IMR-90 (cell line): ENCODE data around the gene PFDN5. TPM values are rescaled to one million over a fixed set of nuclear protein-coding genes. Genes with fewer than 3 reads are reported as not detected.

Source experiments
- ATAC-seq: fragments of 200-7000 bp; cut with Tn5 transposase; 2 replicates; pipeline ENCODE4 v1.9.1; 2020; ENCODE audit warnings: low read depth, mild to moderate bottlenecking, moderate library complexity
- BruUV-seq: library from RNA; stranded (reverse); fragments of 400-500 nt; replicated peaks from 2 replicates; lab custom pipeline; 2021; lab: Mats Ljungman, UMichigan
- CTCF ChIA-PET: fragments of 300-600 bp; formaldehyde crosslinking; extraction: SDS; loops from one replicate; lab custom pipeline; 2021; ENCODE audit warnings: antibody characterized with exemption; lab: Yijun Ruan, JAX
- POLR2A ChIA-PET: fragments of 300-600 bp; sonication (Branson Sonifier 250); formaldehyde crosslinking; loops from one replicate; lab custom pipeline; 2022; ENCODE audit warnings: antibody characterized with exemption; ENCODE audit not compliant: unreplicated experiment; lab: Charles Lee
- DNase-seq: peaks from one replicate; pipeline ENCODE4 v3.0.0; 2013
- H2AFZ ChIP-seq: replicated peaks from 2 replicates; pipeline ENCODE3; 2013; ENCODE audit warnings: low read length, mild to moderate bottlenecking; ENCODE audit not compliant: poor library complexity
- H2AK5ac ChIP-seq: 2 replicates; pipeline ENCODE4 v1.6.1; 2013; ENCODE audit warnings: low read depth, low read length, inconsistent platforms
- H2AK9ac ChIP-seq: replicated peaks from 2 replicates; pipeline ENCODE3; 2013; ENCODE audit warnings: mild to moderate bottlenecking, low read depth, low read length, moderate library complexity; ENCODE audit not compliant: poor library complexity
- H2BK120ac ChIP-seq: 2 replicates; pipeline ENCODE4 v1.6.1; 2013; ENCODE audit warnings: low read depth, low read length, inconsistent platforms
- H2BK15ac ChIP-seq: 3 replicates; pipeline ENCODE4 v1.6.1; 2013; ENCODE audit warnings: low read depth, low read length, inconsistent platforms
- H2BK20ac ChIP-seq: 2 replicates; pipeline ENCODE4 v1.6.1; 2013; ENCODE audit warnings: low read depth, mild to moderate bottlenecking, inconsistent platforms, low read length, moderate library complexity
- H2BK5ac ChIP-seq: 2 replicates; pipeline ENCODE4 v1.6.1; 2013; ENCODE audit warnings: mild to moderate bottlenecking, low read depth, low read length, inconsistent platforms; ENCODE audit not compliant: poor library complexity, severe bottlenecking
- H3K14ac ChIP-seq: replicated peaks from 2 replicates; pipeline ENCODE4 v1.6.1; 2013; ENCODE audit warnings: low read depth, low read length, inconsistent platforms
- H3K18ac ChIP-seq: 2 replicates; pipeline ENCODE4 v1.6.1; 2013; ENCODE audit warnings: low read depth, low read length, control low read depth
- H3K23ac ChIP-seq: 2 replicates; pipeline ENCODE4 v1.6.1; 2013; ENCODE audit warnings: low read depth, low read length, inconsistent platforms
- H3K27ac ChIP-seq: 2 replicates; pipeline ENCODE4 v1.5.1; 2013; ENCODE audit warnings: mild to moderate bottlenecking, control low read depth, low read length; ENCODE audit not compliant: insufficient read depth
- H3K27me3 ChIP-seq: 2 replicates; pipeline ENCODE4 v1.6.1; 2013; ENCODE audit warnings: low read length; ENCODE audit not compliant: control insufficient read depth, insufficient read depth
- H3K36me3 ChIP-seq: 2 replicates; pipeline ENCODE4 v1.6.1; 2013; ENCODE audit warnings: low read length, mixed read lengths; ENCODE audit not compliant: control insufficient read depth, insufficient read depth
- H3K4ac ChIP-seq: 2 replicates; pipeline ENCODE4 v1.6.1; 2013; ENCODE audit warnings: low read depth, low read length, inconsistent platforms
- H3K4me1 ChIP-seq: 2 replicates; pipeline ENCODE4 v1.6.1; 2013; ENCODE audit warnings: low read length, mixed read lengths; ENCODE audit not compliant: control insufficient read depth, insufficient read depth
- H3K4me2 ChIP-seq: 2 replicates; pipeline ENCODE4 v1.6.1; 2013; ENCODE audit warnings: low read depth, mild to moderate bottlenecking, control low read depth, low read length, moderate library complexity
- H3K4me3 ChIP-seq: 2 replicates; pipeline ENCODE4 v1.5.1; 2013; ENCODE audit warnings: low read depth, mild to moderate bottlenecking, control low read depth, low read length, moderate library complexity; ENCODE audit not compliant: insufficient read depth
- H3K56ac ChIP-seq: 2 replicates; pipeline ENCODE4 v1.6.1; 2013; ENCODE audit warnings: low read length, inconsistent platforms; ENCODE audit not compliant: insufficient read depth; ENCODE audit errors: extremely low read depth
- H3K79me1 ChIP-seq, 2 experiments: 2 replicates each; pipeline ENCODE4 v1.6.1; 2013; ENCODE audit warnings: low read length in 2 of 2, inconsistent platforms in 1 of 2, low read depth in 1 of 2
- H3K9ac ChIP-seq: 2 replicates; pipeline ENCODE4 v1.6.1; 2013; ENCODE audit warnings: low read depth, low read length, control low read depth
- H3K9me1 ChIP-seq: 2 replicates; pipeline ENCODE4 v1.6.1; 2013; ENCODE audit warnings: low read length, inconsistent platforms; ENCODE audit not compliant: insufficient read depth
- H3K9me3 ChIP-seq: 2 replicates; pipeline ENCODE4 v1.6.1; 2013; ENCODE audit warnings: low read length; ENCODE audit not compliant: control insufficient read depth, insufficient read depth
- H4K20me1 ChIP-seq: 2 replicates; pipeline ENCODE4 v1.6.1; 2013; ENCODE audit warnings: low read length, inconsistent platforms; ENCODE audit not compliant: insufficient read depth
- H4K5ac ChIP-seq: 2 replicates; pipeline ENCODE4 v1.6.1; 2013; ENCODE audit warnings: mild to moderate bottlenecking, low read depth, low read length, control low read depth
- H4K8ac ChIP-seq, 2 experiments: 2 replicates each; pipeline ENCODE4 v1.6.1; 2013; ENCODE audit warnings: low read depth in 2 of 2, low read length in 2 of 2, control low read depth in 1 of 2, inconsistent platforms in 1 of 2
- H4K91ac ChIP-seq: 2 replicates; pipeline ENCODE4 v1.6.1; 2013; ENCODE audit warnings: low read depth, low read length, inconsistent platforms; ENCODE audit not compliant: insufficient read depth
- BHLHE40 ChIP-seq: fragments of 150-350 bp; IDR thresholded peaks from 2 replicates; pipeline ENCODE4 v1.6.1; 2016; ENCODE audit warnings: mild to moderate bottlenecking, low read depth, low read length
- CEBPB ChIP-seq: IDR thresholded peaks from 2 replicates; pipeline ENCODE4 v1.6.1; 2012; ENCODE audit warnings: low read depth, low read length, improper control_type of control experiment
- CHD1 ChIP-seq: IDR thresholded peaks from 2 replicates; pipeline ENCODE4 v1.6.1; 2012; ENCODE audit warnings: low read depth, low read length, improper control_type of control experiment
- FOS ChIP-seq: fragments of 150-350 bp; IDR thresholded peaks from 2 replicates; pipeline ENCODE4 v1.6.1; 2016; ENCODE audit warnings: low read depth, low read length
- MAFK ChIP-seq: IDR thresholded peaks from 2 replicates; pipeline ENCODE4 v1.6.1; 2012; ENCODE audit warnings: low read depth, low read length, improper control_type of control experiment
- MAZ ChIP-seq: IDR thresholded peaks from 2 replicates; pipeline ENCODE4 v1.6.1; 2012; ENCODE audit warnings: low read depth, mild to moderate bottlenecking, low read length, improper control_type of control experiment, moderate library complexity, borderline replicate concordance
- MXI1 ChIP-seq: IDR thresholded peaks from 2 replicates; pipeline ENCODE4 v1.6.1; 2012; ENCODE audit warnings: low read depth, mild to moderate bottlenecking, low read length, moderate library complexity, borderline replicate concordance
- NFE2L2 ChIP-seq: fragments of 150-350 bp; IDR thresholded peaks from 2 replicates; pipeline ENCODE4 v1.6.1; 2016; ENCODE audit warnings: low read depth, mild to moderate bottlenecking, low read length
- POLR2A ChIP-seq: IDR thresholded peaks from 2 replicates; pipeline ENCODE4 v1.6.1; 2012; ENCODE audit warnings: mild to moderate bottlenecking, low read depth, low read length
- RAD21 ChIP-seq: IDR thresholded peaks from 2 replicates; pipeline ENCODE4 v1.6.1; 2012; ENCODE audit warnings: low read length, improper control_type of control experiment
- RFX5 ChIP-seq: IDR thresholded peaks from 2 replicates; pipeline ENCODE4 v1.8.0; 2012; ENCODE audit warnings: low read depth, mild to moderate bottlenecking, low read length, moderate library complexity
- WGBS, 2 experiments: methylation state at CpG; one replicate each; pipeline versions ENCODE4 v1.1.5 to v1.1.7; 2013; ENCODE audit warnings: missing lambda C conversion rate in 2 of 2; ENCODE audit not compliant: insufficient read length in 1 of 2; ENCODE audit errors: extremely low coverage in 2 of 2; 5-methylcytosine and 5-hydroxymethylcytosine counted together
- dilution Hi-C: fragments of 300-500 bp; cut with HindIII; formaldehyde crosslinking; loops from one replicate; pipeline ENCODE4 v1.14.3; 2018; ENCODE audit warnings: low sequenced_read_pairs; ENCODE audit not compliant: unreplicated experiment
- in situ Hi-C: fragments of 300-500 bp; cut with MboI; formaldehyde crosslinking; loops from 3 replicates; pipeline ENCODE4 v1.14.3; 2019; ENCODE audit warnings: low sequenced_read_pairs, inconsistent platforms, mixed read lengths
- intact Hi-C: fragments of 100-400 bp; cut with micrococcal nuclease; formaldehyde crosslinking; loops from 2 replicates; pipeline ENCODE4 v1.10.0; 2022
- polyA plus RNA-seq, 3 experiments: library from polyadenylated mRNA; depleted of rRNA; stranded (reverse); fragments of >200 nt; gene quantifications; 2 replicates each; pipeline ENCODE4 v1.2.3, GENCODE V29; 2012; ENCODE audit warnings: low replicate concordance in 1 of 3
- total RNA-seq: library from RNA; depleted of rRNA; stranded (reverse); fragments of >200 nt; gene quantifications from 2 replicates; pipeline ENCODE4 v1.2.3, GENCODE V29; 2012
- TF ChIP-seq, protein P1 (sequence below): fragments of 150-350 bp; IDR thresholded peaks from 2 replicates; pipeline ENCODE4 v1.6.1; 2016; ENCODE audit warnings: low read depth, mild to moderate bottlenecking, low read length, moderate library complexity, borderline replicate concordance
- TF ChIP-seq, protein P2 (sequence below): conservative IDR thresholded peaks from 2 replicates; pipeline ENCODE4 v1.5.1; 2012; ENCODE audit warnings: mild to moderate bottlenecking, low read depth, low read length, improper control_type of control experiment
- TF ChIP-seq, protein P3 (sequence below): fragments of 150-350 bp; IDR thresholded peaks from 2 replicates; pipeline ENCODE4 v1.6.1; 2017; ENCODE audit warnings: mild to moderate bottlenecking, antibody characterized with exemption, low read length, low read depth

PFDN5 gene
- total and polyA plus RNA-seq, 2 of the 4 experiments (the other 2 are of a cell fraction) = 1,011 to 1,338 TPM

DNA sequence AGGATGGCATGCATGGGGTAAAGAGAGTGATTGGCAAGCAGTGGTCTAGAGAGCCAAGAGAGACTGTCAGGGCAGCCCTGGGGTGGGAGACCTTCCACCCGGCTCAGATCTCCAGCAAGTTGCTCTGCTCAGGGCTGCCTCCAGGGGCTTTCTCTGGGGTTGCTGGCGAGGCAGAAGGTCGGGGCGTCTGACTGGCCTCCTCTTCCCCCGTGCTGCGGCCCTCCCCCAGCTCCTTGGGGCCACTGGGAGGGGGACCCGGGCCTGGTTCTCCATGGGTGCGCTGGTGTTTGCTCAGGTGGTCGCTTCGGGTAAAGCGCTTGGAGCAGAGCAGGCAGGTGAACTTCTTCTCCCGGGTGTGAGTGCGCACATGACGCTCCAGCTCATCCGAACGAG, 32.7 kb downstream of the PFDN5 start:
- Histone ChIP-seq H3K79me1 (peaks cover 0 to 6% of the 10 kb centered on the region in 2 experiments; a peak in 1 of 4 replicates), H3K4me2 (no peak overlapping the region), H3K27me3 (peaks cover 29% of the 10 kb centered on the region), H3K27ac (no peak overlapping the region), H4K20me1 (no peaks in the 10 kb centered on the region), H3K4me1 (peaks cover 5% of the 10 kb centered on the region; the same call in 1 of the 2 replicates), H2BK15ac (no peak overlapping the region), H2BK20ac (no peak overlapping the region), H3K4me3 (no peak overlapping the region), H2AK5ac (no peak overlapping the region), H3K4ac (no peak overlapping the region), H4K8ac (no peak overlapping the region), H3K9ac (no peak overlapping the region), H3K14ac (no peak overlapping the region), H2AK9ac (no peak overlapping the region), H4K5ac (no peak overlapping the region), H2BK5ac (no peak overlapping the region), H2AFZ (peak overlapping the region; percentile 29), H2BK120ac (no peak overlapping the region), H3K23ac (peak overlapping the region; percentile 27; the same call in 1 of the 2 replicates), H4K91ac (no peak overlapping the region), H3K36me3 (no peaks in the 10 kb centered on the region), H3K9me3 (no peaks in the 10 kb centered on the region), H3K9me1 (peaks cover 7% of the 10 kb centered on the region; the same call in 1 of the 2 replicates), H3K18ac (no peak overlapping the region), H3K56ac (no peak overlapping the region)
- dilution Hi-C loops (no loop called here), in situ Hi-C loops (loop anchor here (10.0 kb wide), 1 partner anchor 177 kb away; the partner anchor contains the start of genes NPFF and TARBP2), intact Hi-C loops (loop anchor here (10.0 kb wide), 1 partner anchor 113 kb away; no protein-coding TSS in a partner anchor)
- TF ChIP-seq MAFK = no peak
- TF ChIP-seq CEBPB = no peak
- TF ChIP-seq NFE2L2 = no peak
- TF ChIP-seq, protein P1, sequence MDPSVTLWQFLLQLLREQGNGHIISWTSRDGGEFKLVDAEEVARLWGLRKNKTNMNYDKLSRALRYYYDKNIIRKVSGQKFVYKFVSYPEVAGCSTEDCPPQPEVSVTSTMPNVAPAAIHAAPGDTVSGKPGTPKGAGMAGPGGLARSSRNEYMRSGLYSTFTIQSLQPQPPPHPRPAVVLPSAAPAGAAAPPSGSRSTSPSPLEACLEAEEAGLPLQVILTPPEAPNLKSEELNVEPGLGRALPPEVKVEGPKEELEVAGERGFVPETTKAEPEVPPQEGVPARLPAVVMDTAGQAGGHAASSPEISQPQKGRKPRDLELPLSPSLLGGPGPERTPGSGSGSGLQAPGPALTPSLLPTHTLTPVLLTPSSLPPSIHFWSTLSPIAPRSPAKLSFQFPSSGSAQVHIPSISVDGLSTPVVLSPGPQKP = no peak
- no peak for TF ChIP-seq MAZ
- no peak for TF ChIP-seq POLR2A
- no peak for TF ChIP-seq BHLHE40
- TF ChIP-seq, protein P2, sequence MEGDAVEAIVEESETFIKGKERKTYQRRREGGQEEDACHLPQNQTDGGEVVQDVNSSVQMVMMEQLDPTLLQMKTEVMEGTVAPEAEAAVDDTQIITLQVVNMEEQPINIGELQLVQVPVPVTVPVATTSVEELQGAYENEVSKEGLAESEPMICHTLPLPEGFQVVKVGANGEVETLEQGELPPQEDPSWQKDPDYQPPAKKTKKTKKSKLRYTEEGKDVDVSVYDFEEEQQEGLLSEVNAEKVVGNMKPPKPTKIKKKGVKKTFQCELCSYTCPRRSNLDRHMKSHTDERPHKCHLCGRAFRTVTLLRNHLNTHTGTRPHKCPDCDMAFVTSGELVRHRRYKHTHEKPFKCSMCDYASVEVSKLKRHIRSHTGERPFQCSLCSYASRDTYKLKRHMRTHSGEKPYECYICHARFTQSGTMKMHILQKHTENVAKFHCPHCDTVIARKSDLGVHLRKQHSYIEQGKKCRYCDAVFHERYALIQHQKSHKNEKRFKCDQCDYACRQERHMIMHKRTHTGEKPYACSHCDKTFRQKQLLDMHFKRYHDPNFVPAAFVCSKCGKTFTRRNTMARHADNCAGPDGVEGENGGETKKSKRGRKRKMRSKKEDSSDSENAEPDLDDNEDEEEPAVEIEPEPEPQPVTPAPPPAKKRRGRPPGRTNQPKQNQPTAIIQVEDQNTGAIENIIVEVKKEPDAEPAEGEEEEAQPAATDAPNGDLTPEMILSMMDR = no peak
- TF ChIP-seq RFX5 = no peak
- TF ChIP-seq MXI1 = no peak
- no peak for TF ChIP-seq FOS
- TF ChIP-seq RAD21 = no peak
- TF ChIP-seq, protein P3, sequence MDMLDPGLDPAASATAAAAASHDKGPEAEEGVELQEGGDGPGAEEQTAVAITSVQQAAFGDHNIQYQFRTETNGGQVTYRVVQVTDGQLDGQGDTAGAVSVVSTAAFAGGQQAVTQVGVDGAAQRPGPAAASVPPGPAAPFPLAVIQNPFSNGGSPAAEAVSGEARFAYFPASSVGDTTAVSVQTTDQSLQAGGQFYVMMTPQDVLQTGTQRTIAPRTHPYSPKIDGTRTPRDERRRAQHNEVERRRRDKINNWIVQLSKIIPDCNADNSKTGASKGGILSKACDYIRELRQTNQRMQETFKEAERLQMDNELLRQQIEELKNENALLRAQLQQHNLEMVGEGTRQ = no peak
- no peak for TF ChIP-seq CHD1
- ChIA-PET CTCF (interaction anchor here (0.7 kb wide), 1 partner anchor 93 kb away, joined by 3 read pairs; no protein-coding TSS in a partner anchor), POLR2A (interaction anchor here (0.6 kb wide), 1 partner anchor 166 kb away, joined by 3 read pairs; no protein-coding TSS in a partner anchor)
- DNase-seq = no peak
- no peak for ATAC-seq
- no TSS peak for BruUV-seq
- WGBS, 2 experiments = 9% methylated on average over 4 of the region's 16 CpGs; no CpG with 5 or more reads in 1 of the 2 experiments
